ENCODE results near the gene CTRB1.
"Not testable (repeated sequence)": the region's sequence is repeated elsewhere in the genome, so short reads cannot be mapped to it uniquely, and the experiment has no call there.

The CTRB1 gene

DNA sequence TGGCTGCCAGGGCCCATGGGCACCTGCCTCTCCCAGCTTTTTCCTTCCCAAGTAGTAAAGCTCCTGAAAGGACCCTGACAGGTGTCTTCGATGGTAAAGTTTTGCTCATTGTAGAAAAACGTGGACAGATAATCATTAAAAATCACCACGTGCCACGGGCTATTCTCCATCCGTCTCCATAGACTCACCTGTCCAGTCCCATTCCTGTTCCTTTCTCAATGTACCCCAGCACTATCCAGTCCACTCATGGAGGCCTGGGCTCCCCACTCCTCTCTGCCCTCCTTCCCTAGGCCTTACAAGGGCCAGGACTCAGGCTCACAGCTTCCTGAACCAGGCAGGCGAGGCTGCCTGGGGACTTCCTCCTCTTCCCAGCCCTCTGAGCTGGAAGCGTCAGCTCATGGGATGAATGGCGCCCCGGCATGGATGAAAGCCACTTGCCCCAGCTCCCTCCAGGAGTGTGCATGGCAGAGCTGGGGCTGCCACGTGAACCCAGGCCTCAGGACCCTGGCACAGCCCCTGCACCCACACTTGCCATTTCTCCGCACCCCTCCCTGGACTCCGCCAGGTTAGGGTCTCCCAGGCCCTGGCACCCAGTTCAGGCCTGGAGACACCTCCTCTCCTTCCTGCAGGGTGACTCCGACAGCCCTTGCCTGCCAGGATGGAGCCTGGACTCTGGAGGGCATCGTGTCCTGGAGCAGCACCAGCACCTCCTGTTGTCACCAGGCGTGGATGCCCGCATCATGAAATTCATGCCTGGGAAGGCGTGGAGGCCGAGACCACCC is 8.8 kb downstream of the CTRB1 start:
- no peak for DNase-seq

DNA sequence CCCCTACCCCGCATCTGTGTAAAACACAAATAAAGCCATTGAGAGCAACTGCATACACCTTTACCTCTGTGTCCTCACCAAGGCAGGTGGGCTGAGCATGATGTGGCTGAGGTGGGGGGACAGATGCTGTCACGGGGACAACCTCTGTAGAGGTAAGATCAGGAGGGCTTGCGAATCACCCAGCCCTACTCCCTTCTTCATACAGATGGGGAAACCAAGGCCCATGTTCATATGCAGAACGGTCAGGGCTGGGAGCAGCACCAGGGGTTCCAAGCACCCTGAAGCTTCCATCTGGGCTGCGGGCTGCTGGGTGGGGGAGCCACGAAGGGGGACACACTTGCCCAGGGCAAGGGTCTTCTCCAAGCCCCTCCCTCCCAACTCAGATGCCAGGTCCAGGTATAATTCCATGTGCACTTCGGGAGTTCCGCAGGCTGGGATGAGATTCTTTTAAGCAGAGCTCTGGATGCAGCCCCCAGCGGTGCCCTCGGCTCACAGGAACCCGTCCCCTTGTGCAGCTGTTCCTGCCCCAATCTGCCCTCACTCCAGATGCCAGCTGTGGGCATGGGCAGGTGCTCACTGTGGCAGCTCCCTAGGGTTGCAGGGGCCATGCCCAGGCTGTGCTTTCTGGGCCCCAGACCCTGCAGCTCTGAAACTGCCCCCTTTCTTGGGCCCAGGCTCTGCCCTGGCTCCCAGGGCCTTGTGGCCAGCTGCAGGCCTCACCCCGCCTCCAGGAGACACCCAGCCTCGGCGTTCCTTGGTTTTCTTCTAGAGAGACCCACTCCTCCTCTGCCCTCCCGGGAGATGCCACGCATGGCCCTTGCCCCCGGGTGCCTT is 9.6 kb downstream of the CTRB1 start:
- no peak for DNase-seq

DNA sequence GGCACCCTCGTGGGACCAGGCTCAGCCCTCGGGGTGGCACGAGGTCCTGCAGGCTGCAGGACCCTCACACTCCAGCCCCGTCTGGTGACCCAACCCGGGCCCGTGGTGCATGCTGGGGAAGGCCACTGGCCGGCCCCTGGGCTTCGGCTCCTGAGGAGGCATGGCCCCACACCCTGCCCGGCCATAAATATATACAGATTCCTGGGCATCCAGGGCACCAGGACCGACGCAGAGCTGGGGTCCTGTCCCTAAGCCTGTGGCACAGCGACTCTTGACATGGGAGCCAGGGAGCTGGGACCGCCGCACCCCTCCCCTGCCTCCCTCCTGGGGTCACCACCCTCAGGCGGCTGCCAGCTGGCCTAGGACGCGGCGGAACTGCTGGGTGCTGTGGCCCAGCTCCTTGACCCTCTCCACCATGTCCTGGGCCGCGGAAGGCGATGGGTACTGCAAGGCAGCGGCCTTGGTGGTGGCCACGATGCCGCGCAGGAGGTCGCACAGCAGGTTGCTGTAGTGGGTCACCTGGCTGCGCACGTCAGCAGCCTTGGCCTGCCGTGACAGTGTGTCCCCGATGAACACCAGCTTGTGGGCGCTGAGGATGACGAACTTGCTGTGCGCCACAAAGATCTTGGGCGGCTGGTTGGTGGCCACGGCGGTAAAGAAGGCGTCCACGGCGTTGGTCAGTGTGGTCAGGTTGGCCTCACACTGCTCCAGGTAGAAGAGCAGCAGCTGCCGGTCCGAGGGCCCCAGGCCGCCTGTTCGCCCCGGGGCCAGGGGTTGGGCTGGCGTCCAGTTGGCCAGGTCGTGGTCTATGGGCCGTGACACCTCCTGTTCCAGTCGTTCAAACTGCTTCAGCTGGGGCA is 10.6 kb downstream of the CTRB1 start:
- DNase-seq: no peak

DNA sequence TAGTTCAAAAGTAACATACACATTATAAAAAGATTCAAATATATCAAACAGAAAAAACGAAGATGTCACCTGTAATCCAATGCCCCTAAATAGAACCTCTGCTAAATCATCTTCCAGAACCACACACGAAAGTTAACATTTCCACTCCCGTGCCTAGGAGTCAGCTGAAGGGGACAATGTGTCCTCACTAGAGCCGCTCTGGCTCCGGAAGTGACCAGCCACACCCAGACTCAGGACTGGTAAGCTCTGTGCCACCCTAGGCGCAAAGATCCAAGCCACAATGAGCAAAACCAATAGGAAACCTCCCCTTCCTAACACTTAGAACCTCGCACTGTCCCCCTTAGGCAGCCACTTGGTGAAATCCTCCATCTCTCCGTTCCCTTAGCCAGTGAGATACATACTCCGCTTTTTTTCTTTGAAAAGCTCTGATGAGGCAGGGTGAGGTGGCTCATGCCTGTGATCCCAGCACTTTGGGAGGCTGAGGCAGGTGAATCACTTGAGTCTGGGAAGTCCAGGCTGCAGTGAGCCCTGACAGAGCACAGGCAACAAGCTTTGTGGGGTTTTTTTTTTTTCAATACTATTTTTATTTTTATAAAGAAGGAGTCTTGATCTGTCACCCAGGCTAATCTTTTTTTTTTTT is 11.8 kb downstream of the CTRB1 start:
- no peak for DNase-seq

DNA sequence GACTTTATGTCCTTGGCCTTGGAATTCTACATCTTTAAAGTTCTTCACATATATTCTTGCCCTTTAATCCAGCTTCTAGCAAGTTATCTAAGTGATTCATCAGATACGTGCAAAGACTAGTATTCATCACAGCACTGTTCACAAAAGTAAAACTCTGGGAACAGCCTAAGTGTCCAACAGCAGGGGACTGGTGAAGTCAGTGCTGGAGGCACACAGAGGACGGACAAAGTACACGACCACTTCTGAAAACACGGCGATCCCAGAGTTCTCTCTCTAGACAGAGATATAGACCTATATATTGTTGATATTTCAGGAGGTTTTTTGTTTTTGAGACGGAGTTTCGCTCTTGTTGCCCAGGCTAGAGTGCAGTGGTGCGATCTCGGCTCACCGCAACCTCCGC is 12.8 kb downstream of the CTRB1 start:
- no peak for DNase-seq

DNA sequence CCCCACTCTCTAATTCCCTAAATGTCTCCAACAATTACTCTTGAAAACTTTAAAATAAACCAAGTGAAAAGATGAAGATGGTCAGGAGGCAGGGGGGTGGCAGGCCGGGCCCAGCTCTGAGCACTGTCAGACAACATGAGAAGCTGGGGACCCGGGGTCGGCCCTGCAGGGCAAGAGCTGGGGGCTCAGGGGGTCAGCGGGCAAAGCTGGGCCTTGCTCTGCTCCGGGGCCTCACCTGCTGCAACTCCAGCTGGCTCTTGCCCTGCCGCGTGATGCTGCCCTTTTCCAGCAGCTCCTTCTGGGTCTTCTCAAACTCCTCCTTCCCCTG is 14.8 kb downstream of the CTRB1 start:
- DNase-seq: no peak

DNA sequence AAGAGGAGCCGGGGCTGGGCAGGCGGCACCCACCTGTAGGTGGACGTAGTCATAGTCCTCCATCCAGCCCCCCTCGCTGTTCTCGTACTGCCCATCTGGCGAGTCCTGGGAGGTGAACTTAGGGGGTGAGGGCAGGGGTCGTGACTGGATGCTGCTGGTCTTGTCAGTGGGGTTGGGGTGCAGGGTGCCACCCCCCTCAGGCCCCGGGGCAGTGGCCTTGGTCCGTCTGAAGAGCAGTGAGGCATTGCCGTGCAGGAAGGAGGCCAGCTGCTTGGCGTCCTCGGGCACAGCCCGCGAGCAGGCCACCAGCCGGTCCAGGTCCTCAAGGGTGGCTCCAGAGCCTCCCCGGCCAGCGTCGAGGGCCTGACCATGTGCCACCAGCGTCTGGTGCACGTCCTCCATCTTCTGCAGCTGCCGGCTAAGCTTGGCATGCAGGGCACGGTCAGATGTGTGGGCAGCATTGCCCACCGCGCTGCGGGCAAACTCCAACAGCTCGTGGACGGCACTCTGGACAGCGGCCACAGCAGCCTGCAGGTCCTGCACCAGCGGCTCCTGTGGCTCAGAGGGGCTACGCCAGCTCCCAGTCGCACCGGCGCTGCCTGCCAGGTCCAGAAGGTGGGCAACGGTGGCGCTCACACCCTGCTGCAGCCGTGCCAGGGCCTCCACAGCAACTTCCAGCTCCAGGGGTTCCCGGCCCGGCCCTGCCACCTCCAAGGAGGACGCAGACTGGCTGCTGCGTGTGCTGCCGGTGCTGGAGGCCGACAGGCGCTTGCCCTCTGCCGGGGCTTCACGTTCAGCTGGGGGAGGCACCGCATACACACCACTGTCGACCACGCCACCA is 16.3 kb downstream of the CTRB1 start:
- DNase-seq: no peak

DNA sequence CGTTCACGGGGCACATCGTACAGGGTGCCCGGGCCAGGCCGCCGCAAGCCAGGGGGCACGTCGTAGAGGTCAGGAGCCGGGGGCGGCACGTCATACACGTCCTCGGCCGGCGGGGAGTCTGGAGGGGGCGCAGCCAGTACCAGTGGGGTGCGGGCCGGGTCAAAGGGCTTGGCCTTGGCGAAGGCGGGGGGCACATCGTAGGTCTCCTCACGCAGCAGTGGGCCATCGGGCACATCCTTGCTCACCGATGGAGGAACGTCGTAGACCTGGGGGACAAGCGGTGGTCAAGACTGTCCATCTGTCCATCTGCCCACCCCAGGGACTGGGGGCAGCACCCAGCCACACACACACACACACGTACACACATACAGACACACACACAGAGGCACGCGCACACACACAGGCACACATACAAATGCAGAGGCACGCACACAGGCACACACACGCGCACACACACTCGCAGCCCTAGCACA is 17.0 kb downstream of the CTRB1 start:
- no peak for DNase-seq

DNA sequence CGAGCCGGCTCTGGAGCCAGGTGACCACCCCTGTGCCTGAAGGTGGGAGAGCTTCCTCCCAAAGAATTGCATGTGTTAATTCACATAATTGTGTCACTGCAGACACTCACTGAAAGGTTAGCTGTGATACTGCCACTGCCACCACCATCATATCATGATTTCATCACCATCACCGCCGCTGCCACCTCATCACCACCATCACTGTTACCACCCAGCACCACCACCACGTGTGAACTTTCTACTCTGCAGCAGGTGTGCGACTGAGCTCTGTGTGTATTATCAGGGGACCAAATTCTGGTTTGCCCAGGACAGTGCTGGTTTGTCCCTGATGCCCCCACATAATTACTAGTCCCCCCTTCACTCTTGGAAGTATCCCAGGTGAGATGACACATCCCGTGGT is 17.4 kb downstream of the CTRB1 start:
- no peak for DNase-seq

DNA sequence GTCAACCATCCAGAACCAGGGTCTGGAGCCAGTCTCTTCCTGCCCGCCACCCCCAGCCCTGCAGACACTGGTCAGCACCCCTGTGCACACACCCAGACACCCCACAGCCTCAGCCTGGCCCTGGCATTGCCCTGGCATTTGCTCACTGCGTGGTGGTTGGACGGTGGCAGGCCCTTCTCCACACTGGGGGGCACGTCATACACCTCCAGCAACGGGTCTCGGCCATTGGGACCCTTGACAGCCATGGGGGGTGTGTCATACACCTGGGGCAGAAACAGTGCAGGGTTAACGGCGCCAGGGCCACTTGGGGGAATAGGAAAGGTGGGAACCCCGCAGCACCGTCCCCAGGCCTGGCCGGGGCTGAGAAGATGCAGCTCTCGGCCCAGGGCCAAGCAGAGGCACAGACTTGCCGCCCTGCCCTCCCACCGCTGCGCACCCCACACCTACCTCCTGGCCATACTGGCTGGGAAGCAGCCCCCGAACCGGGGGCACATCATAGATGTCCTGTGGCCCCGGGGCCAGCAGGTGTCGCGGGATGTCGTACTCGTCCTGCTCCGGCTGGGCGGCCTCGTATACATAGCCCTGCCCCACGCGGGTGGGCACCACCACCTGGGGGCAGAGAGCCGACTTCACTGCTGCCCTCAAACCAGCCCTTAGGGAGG is 18.1 kb downstream of the CTRB1 start:
- no peak for DNase-seq

DNA sequence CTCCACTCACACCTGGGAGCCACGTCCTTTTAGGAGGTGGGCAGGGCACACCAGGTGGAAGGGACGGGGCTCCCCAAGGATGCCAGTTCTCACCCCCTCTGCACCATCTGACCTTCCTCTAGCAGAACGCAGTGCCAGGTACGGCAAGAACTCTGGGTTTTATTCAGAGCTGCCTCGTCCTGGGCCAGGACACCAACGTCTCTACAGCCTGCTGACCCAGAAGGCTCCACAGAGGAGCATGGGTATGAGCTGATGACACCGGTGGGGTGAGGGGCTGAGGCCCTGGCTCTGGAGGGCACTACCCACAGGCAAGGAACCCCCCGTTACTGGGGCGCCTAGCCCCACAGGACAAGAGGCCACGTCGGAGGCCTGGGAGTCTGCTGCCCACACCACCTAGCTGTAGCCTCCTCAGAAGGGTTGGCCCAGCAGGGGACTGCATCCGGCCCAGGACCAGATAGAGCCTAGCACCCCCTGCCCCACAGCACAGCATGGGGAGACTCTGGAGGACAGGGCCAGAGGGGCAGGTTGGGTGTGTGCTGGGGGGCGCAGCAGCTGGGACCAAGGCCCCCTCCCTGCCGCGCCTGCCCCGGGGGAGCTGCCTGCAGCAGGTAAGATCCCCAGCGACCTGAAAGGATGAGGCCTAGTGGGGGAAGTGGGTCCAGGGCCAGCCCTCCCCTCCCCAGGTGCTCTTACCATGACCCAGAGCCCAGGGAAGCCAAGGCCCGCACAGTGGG is 18.8 kb downstream of the CTRB1 start:
- DNase-seq: no peak

DNA sequence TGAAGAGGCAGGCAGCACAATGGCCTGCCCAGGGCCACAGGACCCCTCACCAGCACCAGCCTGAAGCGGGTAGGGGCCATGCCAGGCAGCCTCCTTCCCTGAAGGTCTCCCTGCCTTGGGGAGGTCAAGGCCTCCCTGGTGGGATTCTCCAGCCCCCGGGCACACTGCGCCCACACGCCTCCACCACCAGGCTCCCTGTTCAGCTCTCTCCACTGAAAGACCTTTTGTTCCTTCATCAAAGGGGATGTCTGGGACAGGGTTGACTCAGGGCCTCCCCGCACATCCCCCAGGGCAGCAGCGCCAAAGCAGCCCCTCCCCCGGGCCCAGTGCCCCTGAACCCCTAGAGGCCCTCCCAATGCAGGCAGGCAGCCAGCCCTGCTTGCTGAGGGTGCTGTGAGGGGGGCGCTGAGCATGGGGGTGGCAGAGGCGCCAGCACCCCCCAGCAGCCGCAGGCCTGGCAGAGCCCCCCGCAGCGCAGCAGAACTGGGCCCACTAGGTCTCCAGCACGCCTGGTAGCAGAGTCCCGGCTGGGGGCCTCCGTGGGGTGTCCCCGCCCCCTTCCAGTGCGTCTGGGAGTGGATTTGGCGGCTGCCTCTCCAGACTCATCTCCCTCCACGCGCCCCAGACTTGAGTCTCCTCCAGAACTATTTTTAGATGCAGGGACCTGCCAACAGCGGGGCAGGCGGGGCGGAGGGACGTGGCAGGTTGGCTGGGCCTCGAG is 19.5 kb downstream of the CTRB1 start:
- DNase-seq: no peak

DNA sequence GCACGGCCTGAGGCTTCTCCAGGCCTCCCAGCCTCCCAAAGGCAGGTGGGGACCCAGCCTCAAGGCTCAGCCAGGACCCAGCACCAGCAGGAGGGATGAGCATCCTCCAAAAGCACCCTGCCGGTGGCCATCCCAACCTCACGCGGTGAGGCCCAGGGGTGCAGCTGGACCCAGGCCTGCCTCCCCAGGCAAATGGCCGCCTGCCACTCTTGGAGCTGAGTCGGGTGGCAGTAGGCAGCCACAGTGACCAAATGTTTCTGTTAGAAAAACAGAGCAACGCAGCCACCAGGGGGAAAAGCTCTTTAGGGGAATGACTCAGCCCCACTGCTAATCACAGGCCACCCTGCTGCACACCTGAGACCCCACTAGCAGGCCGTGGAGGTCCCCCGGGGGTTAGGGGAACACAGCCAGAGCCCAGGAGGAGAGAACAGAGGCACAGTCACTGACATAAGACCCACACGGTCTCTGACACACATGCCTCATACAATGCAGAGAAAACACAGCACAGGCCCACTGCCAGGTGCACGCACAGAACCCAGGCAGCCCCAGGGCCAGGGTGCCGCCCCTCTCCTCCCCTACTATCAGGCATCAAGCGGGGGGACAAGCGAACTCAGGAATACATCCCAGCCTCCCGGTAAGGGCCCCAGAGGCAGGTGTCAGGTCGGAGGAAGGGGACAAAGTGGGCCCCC is 20.2 kb downstream of the CTRB1 start:
- no peak for DNase-seq

DNA sequence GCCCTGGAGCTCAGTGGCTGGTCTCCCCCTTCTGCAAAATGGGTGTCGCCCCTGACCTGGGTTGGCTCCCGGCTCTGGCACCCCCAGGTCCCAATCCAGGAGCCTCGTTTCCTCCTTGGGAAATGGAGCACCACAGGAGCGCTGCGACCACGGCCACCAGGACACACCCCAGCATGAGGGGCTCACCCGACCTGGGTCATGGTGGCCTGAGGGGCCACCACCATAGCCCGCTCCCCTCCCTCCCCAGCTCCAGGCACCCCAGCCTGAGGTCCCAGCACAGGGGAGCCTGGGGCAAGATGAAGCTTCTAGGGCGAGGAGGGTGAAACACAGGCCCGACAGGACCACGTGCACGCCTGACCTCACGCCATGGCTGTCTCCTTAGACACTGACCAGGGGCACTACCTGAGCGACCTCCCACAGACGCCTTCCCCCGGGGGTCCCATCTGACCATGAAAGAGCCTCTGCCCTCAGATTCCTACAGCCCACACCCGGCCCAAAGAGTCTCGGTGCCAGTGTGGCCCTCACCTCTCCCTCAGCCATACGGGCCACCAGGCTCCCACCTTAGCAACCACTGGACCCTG is 20.8 kb downstream of the CTRB1 start:
- DNase-seq: no peak

DNA sequence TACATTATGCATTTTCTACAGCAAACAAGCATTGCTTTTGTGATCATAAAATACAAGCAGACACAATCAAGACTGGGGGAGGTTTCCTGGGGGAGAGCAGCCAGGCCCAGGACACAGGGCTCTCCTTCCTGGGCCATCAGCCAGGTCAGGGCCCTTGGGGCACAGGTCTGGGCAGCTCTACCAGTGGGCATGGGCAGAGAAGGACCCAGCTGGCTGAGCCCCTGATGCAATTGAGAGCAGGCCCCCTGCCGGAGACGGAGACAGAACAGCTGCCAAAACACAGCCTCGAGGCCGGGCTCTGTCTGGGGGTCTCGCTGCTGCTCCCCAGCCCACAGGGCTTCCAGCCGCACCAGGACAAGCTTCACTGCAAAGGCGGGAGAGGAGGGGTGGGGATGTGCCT is 21.8 kb downstream of the CTRB1 start:
- DNase-seq: not testable (repeated sequence)

DNA sequence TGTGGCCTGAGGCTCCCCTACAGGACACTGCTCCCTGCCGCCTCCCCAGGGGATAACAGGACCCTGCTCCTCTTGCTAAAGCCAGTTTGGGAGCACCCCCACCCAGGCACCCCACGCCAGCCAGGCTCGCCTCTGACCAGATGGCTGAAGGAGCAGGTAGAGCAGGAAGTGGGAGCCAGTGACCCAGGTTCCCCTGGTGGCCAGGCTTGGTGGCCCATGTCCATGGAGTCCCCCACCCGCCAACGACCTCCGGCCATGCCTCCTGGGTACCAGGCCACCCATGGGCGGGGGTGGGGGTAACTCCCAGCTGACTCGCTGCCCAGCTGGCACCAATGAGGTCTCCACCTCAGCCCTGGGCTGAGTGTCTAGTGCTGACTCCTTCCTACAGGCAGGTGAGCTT is 22.6 kb downstream of the CTRB1 start:
- no peak for DNase-seq

DNA sequence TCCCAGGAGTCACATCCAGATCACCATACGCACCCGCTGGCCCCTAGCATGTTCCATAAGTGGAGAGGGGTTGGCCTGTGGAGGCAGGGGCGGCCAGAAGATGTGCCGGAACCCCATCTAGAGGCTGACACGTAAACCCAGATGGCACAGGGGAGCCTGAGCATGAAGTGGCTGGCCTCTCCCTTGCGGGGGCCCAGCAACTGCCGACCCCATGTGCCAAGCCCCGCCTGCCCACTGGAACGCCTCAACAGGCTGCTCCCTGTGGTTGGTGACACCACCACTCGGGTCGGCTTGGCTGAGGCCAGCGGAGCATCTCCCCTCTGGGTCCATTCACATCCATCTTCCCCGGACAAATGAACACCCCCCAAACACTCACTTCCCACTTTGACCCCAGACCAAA is 23.2 kb downstream of the CTRB1 start:
- DNase-seq: no peak

DNA sequence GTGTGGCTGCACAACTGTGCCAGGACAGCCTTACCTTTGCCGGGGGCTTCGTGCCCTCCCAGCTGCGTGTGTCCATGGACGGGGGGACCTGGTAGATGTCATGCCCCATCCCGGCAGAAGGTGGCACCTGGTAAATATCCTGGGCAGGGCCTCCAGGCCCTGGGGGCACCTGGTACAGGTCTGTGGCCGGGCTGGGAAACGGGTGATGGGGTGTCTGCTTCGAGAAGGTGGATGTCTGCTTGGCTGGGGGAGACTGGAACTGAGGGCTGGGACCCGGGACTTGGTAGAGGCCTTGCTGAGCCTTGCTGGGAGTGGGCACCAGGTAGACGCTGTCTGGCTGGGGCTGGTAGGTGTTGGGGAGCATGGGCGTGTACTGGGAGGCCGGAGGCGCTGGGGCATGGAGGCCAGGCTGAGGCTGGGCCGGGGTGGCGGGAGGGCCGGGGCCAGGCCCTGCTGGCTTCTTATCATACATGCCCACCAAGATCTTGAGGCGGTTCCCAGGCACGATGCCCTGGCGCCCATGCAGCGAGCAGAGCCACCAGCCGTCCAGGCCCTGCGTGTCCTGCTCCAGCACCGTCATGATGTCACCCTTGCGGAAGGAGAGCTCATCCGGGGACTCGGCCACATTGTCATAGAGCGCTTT is 23.8 kb downstream of the CTRB1 start:
- DNase-seq: not testable (repeated sequence)
